GM23338 (cell line): Measurements from ENCODE around the gene GPAM. TPM values are rescaled to one million over a fixed set of nuclear protein-coding genes. Genes with fewer than 3 reads are reported as not detected.

ENCODE experiments used
- ATAC-seq: fragments of 200-7000 bp; cut with Tn5 transposase; 3 replicates; pipeline ENCODE4 v1.9.1; 2020
- DNase-seq: peaks from one replicate; pipeline ENCODE4 v3.0.0-alpha.2; 2015; ENCODE audit warnings: low spot score
- H2AFZ ChIP-seq: fragments of 200-600 bp; sonication (generic); 2 replicates; pipeline ENCODE4 v1.8.0; 2016; ENCODE audit warnings: antibody characterized with exemption, mild to moderate bottlenecking, moderate library complexity
- H3F3A ChIP-seq: fragments of 200-600 bp; sonication (generic); replicated peaks from 2 replicates; pipeline ENCODE4 v1.8.0; 2017; ENCODE audit warnings: antibody characterized with exemption, mixed run types, low read depth
- H3K27ac ChIP-seq: fragments of 200-600 bp; sonication (generic); 2 replicates; pipeline ENCODE4 v1.6.1; 2016; ENCODE audit warnings: low read depth
- H3K27me3 ChIP-seq: fragments of 200-600 bp; sonication (generic); 2 replicates; pipeline ENCODE4 v1.8.0; 2016; ENCODE audit warnings: mild to moderate bottlenecking, mixed run types, moderate library complexity; ENCODE audit not compliant: insufficient read depth
- H3K36me3 ChIP-seq: fragments of 200-600 bp; sonication (generic); 2 replicates; pipeline ENCODE4 v1.8.0; 2016; ENCODE audit warnings: mild to moderate bottlenecking; ENCODE audit not compliant: insufficient read depth
- H3K4me1 ChIP-seq: fragments of 200-600 bp; sonication (generic); 2 replicates; pipeline ENCODE4 v1.8.0; 2016; ENCODE audit warnings: mild to moderate bottlenecking, moderate library complexity; ENCODE audit not compliant: insufficient read depth
- H3K4me2 ChIP-seq: fragments of 200-600 bp; sonication (generic); 2 replicates; pipeline ENCODE4 v1.7.1; 2017; ENCODE audit warnings: mixed run types
- H3K4me3 ChIP-seq: fragments of 200-600 bp; sonication (generic); 2 replicates; pipeline ENCODE4 v1.6.1; 2016; ENCODE audit warnings: mixed run types
- H3K79me2 ChIP-seq: fragments of 200-600 bp; sonication (generic); replicated peaks from 2 replicates; pipeline ENCODE4 v1.8.0; 2017; ENCODE audit warnings: mild to moderate bottlenecking; ENCODE audit not compliant: insufficient read depth
- H3K9me2 ChIP-seq: fragments of 200-600 bp; sonication (generic); 2 replicates; pipeline ENCODE4 v1.8.0; 2017; ENCODE audit not compliant: insufficient read depth
- H4K20me1 ChIP-seq: fragments of 200-600 bp; sonication (generic); replicated peaks from 2 replicates; pipeline ENCODE4 v1.8.0; 2017; ENCODE audit warnings: mild to moderate bottlenecking; ENCODE audit not compliant: insufficient read depth
- H3K27ac Mint-ChIP-seq: 2 replicates; pipeline ENCODE4 v1.8.0; 2020; ENCODE audit warnings: inconsistent platforms, mild to moderate bottlenecking, moderate library complexity, mixed read lengths
- H3K27me3 Mint-ChIP-seq: 3 replicates; pipeline ENCODE4 v1.8.0; 2022; ENCODE audit warnings: low read depth, mild to moderate bottlenecking, moderate library complexity, mixed read lengths, inconsistent platforms; ENCODE audit not compliant: insufficient read depth, poor library complexity
- H3K36me3 Mint-ChIP-seq: 3 replicates; pipeline ENCODE4 v1.8.0; 2021; ENCODE audit warnings: low read depth, mild to moderate bottlenecking, inconsistent platforms, moderate library complexity, mixed read lengths
- H3K4me1 Mint-ChIP-seq: 3 replicates; pipeline ENCODE4 v1.8.0; 2020; ENCODE audit warnings: mild to moderate bottlenecking, inconsistent platforms, mixed read lengths
- H3K4me3 Mint-ChIP-seq: 3 replicates; pipeline ENCODE4 v1.8.0; 2021; ENCODE audit warnings: moderate library complexity, mild to moderate bottlenecking, inconsistent platforms, mixed read lengths
- H3K9me3 Mint-ChIP-seq: 3 replicates; pipeline ENCODE4 v1.8.0; 2020; ENCODE audit warnings: moderate library complexity, mild to moderate bottlenecking, inconsistent platforms, mixed read lengths
- CREB1 ChIP-seq: fragments of 250-450 bp; sonication (Bioruptor Pico); IDR thresholded peaks from 2 replicates; pipeline ENCODE4 v1.5.0; 2020; ENCODE audit warnings: low read depth, mild to moderate bottlenecking, moderate library complexity
- EZH2 ChIP-seq: fragments of 200-600 bp; sonication (generic); IDR thresholded peaks from one replicate; pipeline ENCODE4 v1.8.0; 2017; ENCODE audit warnings: antibody characterized with exemption, mild to moderate bottlenecking, low read depth; ENCODE audit not compliant: unreplicated experiment
- JUNB ChIP-seq: IDR thresholded peaks from one replicate; pipeline ENCODE4 v1.6.1; 2016; ENCODE audit warnings: antibody characterized with exemption; ENCODE audit not compliant: unreplicated experiment
- NANOG ChIP-seq: IDR thresholded peaks from 2 replicates; pipeline ENCODE4 v1.6.1; 2016; ENCODE audit warnings: antibody characterized with exemption, borderline replicate concordance
- POLR2AphosphoS5 ChIP-seq: IDR thresholded peaks from 2 replicates; pipeline ENCODE4 v1.6.1; 2016; ENCODE audit warnings: antibody characterized with exemption, low read depth
- STAT1 ChIP-seq: IDR thresholded peaks from one replicate; pipeline ENCODE4 v1.6.1; 2016; ENCODE audit warnings: antibody characterized with exemption; ENCODE audit not compliant: unreplicated experiment
- ZNF331 ChIP-seq: fragments of 250-450 bp; sonication (Bioruptor Pico); IDR thresholded peaks from 2 replicates; pipeline ENCODE4 v1.5.0; 2020; ENCODE audit warnings: low read depth, mild to moderate bottlenecking, moderate library complexity
- ZNF462 ChIP-seq: fragments of 250-450 bp; sonication (Bioruptor Pico); IDR thresholded peaks from 2 replicates; pipeline ENCODE4 v1.5.0; 2020; ENCODE audit warnings: mild to moderate bottlenecking, moderate library complexity
- polyA plus RNA-seq: library from polyadenylated mRNA; unstranded; fragments of >200 nt; fragmentation: Nextera tagmentation; extraction: Ambion mirVana; gene quantifications from 2 replicates; pipeline ENCODE4 v1.2.1, GENCODE V29; 2016
- total RNA-seq: library from RNA; depleted of rRNA; stranded (reverse); fragments of >200 nt; shearing (Covaris generic); gene quantifications from 2 replicates; pipeline ENCODE4 v1.2.3, GENCODE V29; 2014

GPAM gene
- total and polyA plus RNA-seq, 2 experiments from 2014 or later, result 5.5 to 16.6 TPM

- ATAC-seq, result no peak
- Histone ChIP-seq H3K27me3 (no peaks in the 10 kb centered on the region), H3F3A (no peaks in the 10 kb centered on the region), H3K79me2 (no peaks in the 10 kb centered on the region), H3K27ac (no peak overlapping the region), H3K36me3 (no peaks in the 10 kb centered on the region), H3K4me2 (no peak overlapping the region), H4K20me1 (no peaks in the 10 kb centered on the region), H3K4me3 (no peak overlapping the region), H3K4me1 (no peaks in the 10 kb centered on the region), H3K9me2 (peaks cover 4% of the 10 kb centered on the region; the same call in 1 of the 2 replicates), H2AFZ (no peak overlapping the region)
- peaks cover 16% of the 10 kb centered on the region for H3K4me1 Mint-ChIP-seq
- H3K27me3 Mint-ChIP-seq, result peaks cover 3% of the 10 kb centered on the region
- no peaks in the 10 kb centered on the region for H3K36me3 Mint-ChIP-seq
- TF ChIP-seq ZNF331 (CRISPR knock-in tag) (no peak), NANOG (no peak), POLR2AphosphoS5 (no peak), EZH2 (no peak), STAT1 (no peak), JUNB (no peak), ZNF462 (CRISPR knock-in tag) (no peak), CREB1 (no peak)
- no peak overlapping the region for H3K4me3 Mint-ChIP-seq
- no peak overlapping the region for H3K27ac Mint-ChIP-seq
- peaks cover 2% of the 10 kb centered on the region; the same call in 1 of the 3 replicates for H3K9me3 Mint-ChIP-seq
- no peak for DNase-seq
Observed at GRCh38 chr10:112210666-112211065, 27.1 kb upstream of the GPAM start.
